GM12878 (cell line): Measurements from ENCODE around the gene SEM1. TPM values are rescaled to one million over a fixed set of nuclear protein-coding genes. Genes with fewer than 3 reads are reported as not detected.

Experiments used
- ATAC-seq: fragments of 200-7000 bp; cut with Tn5 transposase; 3 replicates; pipeline ENCODE4 v1.9.1; 2020; ENCODE audit warnings: mild to moderate bottlenecking, moderate library complexity
- BruUV-seq: library from RNA; stranded (reverse); fragments of 400-500 nt; replicated peaks from 2 replicates; lab custom pipeline; 2021; lab: Mats Ljungman, UMichigan
- CTCF ChIA-PET: fragments of 300-600 bp; sonication (Branson Sonifier 250); formaldehyde crosslinking; extraction: SDS; loops from one replicate; lab custom pipeline; 2021; ENCODE audit warnings: inconsistent platforms; lab: Yijun Ruan, JAX
- POLR2A ChIA-PET: fragments of 350-600 bp; formaldehyde crosslinking; extraction: SDS; loops from one replicate; lab custom pipeline; 2021; ENCODE audit warnings: inconsistent platforms; lab: Charles Lee
- RAD21 ChIA-PET: fragments of 300-600 bp; sonication (Branson Sonifier 250); formaldehyde crosslinking; loops from one replicate; lab custom pipeline; 2023; ENCODE audit warnings: antibody characterized with exemption; ENCODE audit not compliant: unreplicated experiment; lab: Charles Lee
- SMC1A ChIA-PET: fragments of 300-600 bp; sonication (Branson Sonifier 250); formaldehyde crosslinking; loops from one replicate; lab custom pipeline; 2023; ENCODE audit not compliant: unreplicated experiment, uncharacterized antibody; lab: Charles Lee
- DNase-seq: peaks from one replicate; pipeline ENCODE4 v3.0.0-alpha.2; 2011; ENCODE audit warnings: low read depth, low spot score
- FAIRE-seq: peaks from 3 replicates; lab custom pipeline; 2011; peaks lifted over from hg19 to GRCh38; lab: Jason Lieb, UNC
- H2AFZ ChIP-seq: 2 replicates; pipeline ENCODE4 v1.6.0; 2011; ENCODE audit warnings: low read depth, low read length, control low read depth; ENCODE audit not compliant: control insufficient read depth
- H3K27ac ChIP-seq: 2 replicates; pipeline ENCODE4 v1.5.1; 2011; ENCODE audit warnings: control low read depth; ENCODE audit not compliant: control insufficient read depth, insufficient read depth
- H3K27me3 ChIP-seq, 2 experiments: replicated peaks in 1 of 2; 2 replicates each; pipeline versions ENCODE4 v1.6.0 to v1.6.1; 2011; ENCODE audit warnings: low read length in 1 of 2; ENCODE audit not compliant: control insufficient read depth in 2 of 2, insufficient read depth in 2 of 2
- H3K36me3 ChIP-seq, 2 experiments: 2 replicates each; pipeline ENCODE4 v1.5.1; 2011; ENCODE audit warnings: low read length in 1 of 2; ENCODE audit not compliant: control insufficient read depth in 2 of 2, insufficient read depth in 2 of 2
- H3K4me1 ChIP-seq: 2 replicates; pipeline ENCODE4 v1.6.1; 2011; ENCODE audit warnings: mild to moderate bottlenecking, low read length, moderate library complexity, mixed read lengths; ENCODE audit not compliant: control insufficient read depth, insufficient read depth
- H3K4me2 ChIP-seq: 2 replicates; pipeline ENCODE4 v1.6.0; 2011; ENCODE audit warnings: control low read depth; ENCODE audit not compliant: control insufficient read depth, insufficient read depth
- H3K4me3 ChIP-seq: fragments of 200-600 bp; sonication (generic); 2 replicates; pipeline ENCODE4 v1.5.1; 2016
- H3K79me2 ChIP-seq: 2 replicates; pipeline ENCODE4 v1.6.0; 2011; ENCODE audit warnings: low read length; ENCODE audit not compliant: control insufficient read depth, insufficient read depth
- H3K9ac ChIP-seq: 2 replicates; pipeline ENCODE4 v1.8.0; 2011; ENCODE audit warnings: low read length, control low read depth, mixed read lengths; ENCODE audit not compliant: control insufficient read depth, insufficient read depth
- H3K9me3 ChIP-seq: replicated peaks from 3 replicates; pipeline ENCODE4 v1.5.1; 2011; ENCODE audit warnings: mild to moderate bottlenecking, low read length; ENCODE audit not compliant: control insufficient read depth, insufficient read depth
- H4K20me1 ChIP-seq: 2 replicates; pipeline ENCODE4 v1.6.0; 2011; ENCODE audit not compliant: control insufficient read depth, insufficient read depth
- BCL3 ChIP-seq: IDR thresholded peaks from 2 replicates; pipeline ENCODE4 v1.6.1; 2011; ENCODE audit warnings: borderline replicate concordance, low read depth, mild to moderate bottlenecking, moderate library complexity, low read length; ENCODE audit not compliant: insufficient read depth, poor library complexity, severe bottlenecking
- E2F8 ChIP-seq: fragments of 450-650 bp; IDR thresholded peaks from 2 replicates; pipeline ENCODE4 v1.6.1; 2018; ENCODE audit warnings: mild to moderate bottlenecking, low read depth, moderate library complexity; ENCODE audit not compliant: partially characterized antibody
- ESRRA ChIP-seq: IDR thresholded peaks from 2 replicates; pipeline ENCODE4 v1.6.1; 2012; ENCODE audit warnings: mild to moderate bottlenecking, low read length, improper control_type of control experiment
- FOXM1 ChIP-seq: IDR thresholded peaks from 2 replicates; pipeline ENCODE4 v1.6.1; 2012; ENCODE audit warnings: low read depth, mild to moderate bottlenecking, inconsistent platforms, low read length, moderate library complexity
- NFIC ChIP-seq: IDR thresholded peaks from 2 replicates; pipeline ENCODE4 v1.6.1; 2012; ENCODE audit warnings: low read depth, mild to moderate bottlenecking, inconsistent platforms, low read length, moderate library complexity
- PKNOX1 ChIP-seq: fragments of 450-650 bp; IDR thresholded peaks from 2 replicates; pipeline ENCODE4 v1.6.1; 2016; ENCODE audit warnings: mild to moderate bottlenecking
- POLR2AphosphoS5 ChIP-seq: IDR thresholded peaks from 2 replicates; pipeline ENCODE4 v1.6.1; 2011; ENCODE audit warnings: mild to moderate bottlenecking, low read length, inconsistent platforms
- RAD21 ChIP-seq: IDR thresholded peaks from 2 replicates; pipeline ENCODE4 v1.6.1; 2011; ENCODE audit warnings: mild to moderate bottlenecking, low read depth, low read length, moderate library complexity; ENCODE audit not compliant: insufficient read depth
- RB1 ChIP-seq: fragments of 450-650 bp; formaldehyde crosslinking; IDR thresholded peaks from 2 replicates; pipeline ENCODE4 v1.6.1; 2017; ENCODE audit warnings: mild to moderate bottlenecking, borderline replicate concordance
- RFX5 ChIP-seq: IDR thresholded peaks from 2 replicates; pipeline ENCODE4 v1.6.1; 2011; ENCODE audit warnings: low read depth, low read length, improper control_type of control experiment
- TCF7 ChIP-seq: IDR thresholded peaks from 2 replicates; pipeline ENCODE4 v1.6.1; 2014; ENCODE audit warnings: antibody characterized with exemption, borderline replicate concordance
- YBX1 ChIP-seq: fragments of 450-650 bp; IDR thresholded peaks from 2 replicates; pipeline ENCODE4 v1.6.1; 2016; ENCODE audit warnings: antibody characterized with exemption
- ZNF622 ChIP-seq: fragments of 450-650 bp; IDR thresholded peaks from 2 replicates; pipeline ENCODE4 v1.6.1; 2017; ENCODE audit warnings: mild to moderate bottlenecking, inconsistent platforms
- WGBS: methylation state at CpG from one replicate; pipeline ENCODE4 v1.1.6; 2016; ENCODE audit warnings: low lambda C conversion rate; ENCODE audit not compliant: insufficient replicate concordance, insufficient coverage; ENCODE audit errors: missing lambda C conversion rate; 5-methylcytosine and 5-hydroxymethylcytosine counted together
- in situ Hi-C: fragments of 300-500 bp; cut with MboI; formaldehyde crosslinking; loops from 9 replicates; pipeline ENCODE4 v1.14.3; 2018; ENCODE audit warnings: mixed read lengths
- intact Hi-C: fragments of 100-400 bp; cut with micrococcal nuclease; formaldehyde crosslinking; loops from one replicate; pipeline ENCODE4 v1.14.2; 2022; ENCODE audit not compliant: unreplicated experiment
- polyA plus RNA-seq, 11 experiments: library from polyadenylated mRNA; depleted of rRNA in 4 of 11; unstranded in 6 of 11; stranded (reverse) in 5 of 11; fragments of >200 nt; fragmentation: Nextera tagmentation in 4 of 11; fragmentation: Illumina TruSeq in 1 of 11; extraction: Ambion mirVana in 4 of 11; extraction: Trizol in 1 of 11; gene quantifications; 1 replicate in 1 of 11; 2 replicates in 10 of 11; pipeline versions ENCODE4 v1.2.1 to v1.2.3, GENCODE V29; 2011 to 2016; ENCODE audit warnings: inconsistent platforms in 2 of 11, missing spikeins in 2 of 11, low read depth in 1 of 11
- total RNA-seq, 4 experiments: library from RNA; depleted of rRNA in 3 of 4; stranded (reverse); fragments of >200 nt in 3 of 4; fragmentation: Illumina TruSeq in 1 of 4; extraction: Trizol in 1 of 4; gene quantifications; 2 replicates each; pipeline versions ENCODE4 v1.2.1 to v1.2.3, GENCODE V29; 2013 to 2021

Gene SEM1
- total and polyA plus RNA-seq, 10 of the 15 experiments (the other 5 are each of a cell fraction or from before 2014, with no cell fraction given): 44.6 to 606 (median 356) TPM

- Histone ChIP-seq H3K4me1 (no peaks in the 10 kb centered on the region), H3K79me2 (no peaks in the 10 kb centered on the region), H3K27ac (no peak overlapping the region), H3K9me3 (no peaks in the 10 kb centered on the region; the same call in 2 of the 3 replicates), H3K9ac (no peak overlapping the region), H3K36me3 (no peaks in the 10 kb centered on the region), H3K4me3 (no peak overlapping the region), H3K4me2 (no peak overlapping the region), H2AFZ (no peak overlapping the region), H3K27me3 (no peaks in the 10 kb centered on the region), H4K20me1 (no peaks in the 10 kb centered on the region)
- ChIA-PET SMC1A (no interaction called here), RAD21 (no interaction called here), CTCF (interaction anchor here (0.9 kb wide), 1 partner anchor 15 kb away, joined by 3 read pairs; no protein-coding TSS in a partner anchor)
- WGBS: 40% methylated on average over 4 of the region's 4 CpGs
- TF ChIP-seq POLR2AphosphoS5 (no peak), RB1 (no peak), YBX1 (no peak), PKNOX1 (no peak), NFIC (no peak), ESRRA (no peak), E2F8 (no peak), ZNF622 (no peak), RAD21 (no peak), RFX5 (no peak), FOXM1 (no peak), TCF7 (no peak), BCL3 (no peak)
- TF ChIP-seq, all 136 proteins: peak for 0
- intact Hi-C loops: no loop called here
- ATAC-seq (no peak), FAIRE-seq (no peak), DNase-seq (no peak)
- no TSS peak for BruUV-seq
- POLR2A ChIA-PET: no interaction called here
- in situ Hi-C loops: no loop called here
Measured at GRCh38 chr7:96719164-96719563, 9.5 kb upstream of the SEM1 start.
